ENCODE results near the gene SNRNP200.

SNRNP200 gene

GRCh38 chr2:96236882-96237281, 68.5 kb downstream of the SNRNP200 start:
- no peak for DNase-seq (ENCODE audit: low read depth)
- no peak overlapping the region for H3K4me3 ChIP-seq (ENCODE audit: low read length)
- no peak for TF ChIP-seq CTCF (conservative IDR thresholded peaks at IDR 0.05; ENCODE audit: low read length)

- no peak for TF ChIP-seq CTCF (conservative IDR thresholded peaks at IDR 0.05; ENCODE audit: low read length)
- H3K4me3 ChIP-seq (ENCODE audit: low read length): no peak overlapping the region
- DNase-seq (ENCODE audit: low read depth): no peak
Observed at GRCh38 chr2:96233880-96234316, 71.4 kb downstream of the SNRNP200 start.

GRCh38 chr2:96233436-96233835, 71.9 kb downstream of the SNRNP200 start:
- TF ChIP-seq CTCF (conservative IDR thresholded peaks at IDR 0.05; ENCODE audit: low read length): no peak
- no peak overlapping the region for H3K4me3 ChIP-seq (ENCODE audit: low read length)

GRCh38 chr2:96231316-96231715, 74.0 kb downstream of the SNRNP200 start:
- DNase-seq (ENCODE audit: low read depth): no peak
- H3K4me3 ChIP-seq (ENCODE audit: low read length): no peak overlapping the region

More at GRCh38 chr2:96233436-96233835, 71.9 kb downstream of the SNRNP200 start:
- no peak for DNase-seq (ENCODE audit: low read depth)

GRCh38 chr2:96225016-96225533, 80.3 kb downstream of the SNRNP200 start:
- TF ChIP-seq CTCF (conservative IDR thresholded peaks at IDR 0.05; ENCODE audit: low read length): no peak
- no peak for DNase-seq (ENCODE audit: low read depth)
- H3K4me3 ChIP-seq (ENCODE audit: low read length): no peak overlapping the region

More at GRCh38 chr2:96231316-96231715, 74.0 kb downstream of the SNRNP200 start:
- no peak for TF ChIP-seq CTCF (conservative IDR thresholded peaks at IDR 0.05; ENCODE audit: low read length)

Measured in AG10803 (cell line).